GM12878 (cell line): ENCODE data around the gene MAP7. TPM values are rescaled to one million over a fixed set of nuclear protein-coding genes. Genes with fewer than 3 reads are reported as not detected.

Source experiments
- ATAC-seq: fragments of 200-7000 bp; cut with Tn5 transposase; 3 replicates; pipeline ENCODE4 v1.9.1; 2020; ENCODE audit warnings: mild to moderate bottlenecking, moderate library complexity
- BruUV-seq: library from RNA; stranded (reverse); fragments of 400-500 nt; replicated peaks from 2 replicates; lab custom pipeline; 2021; lab: Mats Ljungman, UMichigan
- CTCF ChIA-PET: fragments of 300-600 bp; sonication (Branson Sonifier 250); formaldehyde crosslinking; extraction: SDS; loops from one replicate; lab custom pipeline; 2021; ENCODE audit warnings: inconsistent platforms; lab: Yijun Ruan, JAX
- POLR2A ChIA-PET: fragments of 350-600 bp; formaldehyde crosslinking; extraction: SDS; loops from one replicate; lab custom pipeline; 2021; ENCODE audit warnings: inconsistent platforms; lab: Charles Lee
- RAD21 ChIA-PET: fragments of 300-600 bp; sonication (Branson Sonifier 250); formaldehyde crosslinking; loops from one replicate; lab custom pipeline; 2023; ENCODE audit warnings: antibody characterized with exemption; ENCODE audit not compliant: unreplicated experiment; lab: Charles Lee
- SMC1A ChIA-PET: fragments of 300-600 bp; sonication (Branson Sonifier 250); formaldehyde crosslinking; loops from one replicate; lab custom pipeline; 2023; ENCODE audit not compliant: unreplicated experiment, uncharacterized antibody; lab: Charles Lee
- DNase-seq: peaks from one replicate; pipeline ENCODE4 v3.0.0-alpha.2; 2011; ENCODE audit warnings: low read depth, low spot score
- FAIRE-seq: peaks from 3 replicates; lab custom pipeline; 2011; peaks lifted over from hg19 to GRCh38; lab: Jason Lieb, UNC
- H2AFZ ChIP-seq: 2 replicates; pipeline ENCODE4 v1.6.0; 2011; ENCODE audit warnings: low read depth, low read length, control low read depth; ENCODE audit not compliant: control insufficient read depth
- H3K27ac ChIP-seq: 2 replicates; pipeline ENCODE4 v1.5.1; 2011; ENCODE audit warnings: control low read depth; ENCODE audit not compliant: control insufficient read depth, insufficient read depth
- H3K27me3 ChIP-seq, 2 experiments: replicated peaks in 1 of 2; 2 replicates each; pipeline versions ENCODE4 v1.6.0 to v1.6.1; 2011; ENCODE audit warnings: low read length in 1 of 2; ENCODE audit not compliant: control insufficient read depth in 2 of 2, insufficient read depth in 2 of 2
- H3K36me3 ChIP-seq, 2 experiments: 2 replicates each; pipeline ENCODE4 v1.5.1; 2011; ENCODE audit warnings: low read length in 1 of 2; ENCODE audit not compliant: control insufficient read depth in 2 of 2, insufficient read depth in 2 of 2
- H3K4me1 ChIP-seq: 2 replicates; pipeline ENCODE4 v1.6.1; 2011; ENCODE audit warnings: mild to moderate bottlenecking, low read length, moderate library complexity, mixed read lengths; ENCODE audit not compliant: control insufficient read depth, insufficient read depth
- H3K4me2 ChIP-seq: 2 replicates; pipeline ENCODE4 v1.6.0; 2011; ENCODE audit warnings: control low read depth; ENCODE audit not compliant: control insufficient read depth, insufficient read depth
- H3K4me3 ChIP-seq: fragments of 200-600 bp; sonication (generic); 2 replicates; pipeline ENCODE4 v1.5.1; 2016
- H3K79me2 ChIP-seq: 2 replicates; pipeline ENCODE4 v1.6.0; 2011; ENCODE audit warnings: low read length; ENCODE audit not compliant: control insufficient read depth, insufficient read depth
- H3K9ac ChIP-seq: 2 replicates; pipeline ENCODE4 v1.8.0; 2011; ENCODE audit warnings: low read length, control low read depth, mixed read lengths; ENCODE audit not compliant: control insufficient read depth, insufficient read depth
- H3K9me3 ChIP-seq: replicated peaks from 3 replicates; pipeline ENCODE4 v1.5.1; 2011; ENCODE audit warnings: mild to moderate bottlenecking, low read length; ENCODE audit not compliant: control insufficient read depth, insufficient read depth
- H4K20me1 ChIP-seq: 2 replicates; pipeline ENCODE4 v1.6.0; 2011; ENCODE audit not compliant: control insufficient read depth, insufficient read depth
- DPF2 ChIP-seq: fragments of 450-650 bp; IDR thresholded peaks from 2 replicates; pipeline ENCODE4 v1.6.1; 2017; ENCODE audit warnings: mild to moderate bottlenecking
- EED ChIP-seq: sonication (generic); IDR thresholded peaks from 2 replicates; pipeline ENCODE4 v1.6.1; 2016; ENCODE audit warnings: antibody characterized with exemption, low read depth
- EP300 ChIP-seq, 2 experiments: fragments of 150-350 bp in 1 of 2; IDR thresholded peaks; 2 replicates each; pipeline ENCODE4 v1.6.1; 2011 to 2012; ENCODE audit warnings: low read depth in 2 of 2, low read length in 2 of 2, borderline replicate concordance in 1 of 2, improper control_type of control experiment in 1 of 2, inconsistent platforms in 1 of 2; ENCODE audit not compliant: control insufficient read depth in 1 of 2
- NFYB ChIP-seq: IDR thresholded peaks from 2 replicates; pipeline ENCODE4 v1.6.1; 2011; ENCODE audit warnings: low read depth, mild to moderate bottlenecking, low read length, improper control_type of control experiment, moderate library complexity; ENCODE audit not compliant: insufficient read depth
- in situ Hi-C: fragments of 300-500 bp; cut with MboI; formaldehyde crosslinking; loops from 9 replicates; pipeline ENCODE4 v1.14.3; 2018; ENCODE audit warnings: mixed read lengths
- intact Hi-C: fragments of 100-400 bp; cut with micrococcal nuclease; formaldehyde crosslinking; loops from one replicate; pipeline ENCODE4 v1.14.2; 2022; ENCODE audit not compliant: unreplicated experiment
- polyA plus RNA-seq, 11 experiments: library from polyadenylated mRNA; depleted of rRNA in 4 of 11; unstranded in 6 of 11; stranded (reverse) in 5 of 11; fragments of >200 nt; fragmentation: Nextera tagmentation in 4 of 11; fragmentation: Illumina TruSeq in 1 of 11; extraction: Ambion mirVana in 4 of 11; extraction: Trizol in 1 of 11; gene quantifications; 1 replicate in 1 of 11; 2 replicates in 10 of 11; pipeline versions ENCODE4 v1.2.1 to v1.2.3, GENCODE V29; 2011 to 2016; ENCODE audit warnings: inconsistent platforms in 2 of 11, missing spikeins in 2 of 11, low read depth in 1 of 11
- total RNA-seq, 4 experiments: library from RNA; depleted of rRNA in 3 of 4; stranded (reverse); fragments of >200 nt in 3 of 4; fragmentation: Illumina TruSeq in 1 of 4; extraction: Trizol in 1 of 4; gene quantifications; 2 replicates each; pipeline versions ENCODE4 v1.2.1 to v1.2.3, GENCODE V29; 2013 to 2021
- TF ChIP-seq, protein P1 (sequence below): fragments of 450-650 bp; IDR thresholded peaks from 2 replicates; pipeline ENCODE4 v1.6.1; 2018; ENCODE audit warnings: borderline replicate concordance, mild to moderate bottlenecking; ENCODE audit not compliant: partially characterized antibody
- TF ChIP-seq, protein P2 (sequence below): IDR thresholded peaks from 2 replicates; pipeline ENCODE4 v1.6.1; 2011; ENCODE audit warnings: borderline replicate concordance, low read depth, mild to moderate bottlenecking, moderate library complexity, mixed read lengths, low read length; ENCODE audit not compliant: insufficient read depth; ENCODE audit errors: extremely low read length

The MAP7 gene
- total and polyA plus RNA-seq, 10 of the 15 experiments (the other 5 are each of a cell fraction or from before 2014, with no cell fraction given): 0.04 to 0.17 (median 0.08) TPM; not detected in 2

DNA sequence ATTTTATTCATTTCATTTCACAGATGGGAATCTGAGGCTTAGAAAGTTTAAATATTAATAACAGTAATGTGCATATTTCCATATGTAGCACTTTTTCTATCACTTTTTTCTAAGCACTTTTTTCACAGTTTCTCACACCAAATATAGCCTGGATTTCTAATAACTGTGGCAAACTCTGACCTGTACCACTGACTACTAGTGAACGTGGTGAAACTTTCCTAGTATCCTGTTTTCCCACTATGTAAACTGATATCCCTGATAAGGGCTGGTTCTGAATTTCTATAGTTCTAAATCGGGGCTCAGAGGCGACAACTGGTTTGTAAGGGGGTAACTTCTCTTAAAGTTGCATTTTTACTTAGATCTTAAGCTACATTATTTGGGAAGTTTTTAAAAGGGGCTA, 32.6 kb downstream of the MAP7 start (continued):
- TF ChIP-seq, protein P1, sequence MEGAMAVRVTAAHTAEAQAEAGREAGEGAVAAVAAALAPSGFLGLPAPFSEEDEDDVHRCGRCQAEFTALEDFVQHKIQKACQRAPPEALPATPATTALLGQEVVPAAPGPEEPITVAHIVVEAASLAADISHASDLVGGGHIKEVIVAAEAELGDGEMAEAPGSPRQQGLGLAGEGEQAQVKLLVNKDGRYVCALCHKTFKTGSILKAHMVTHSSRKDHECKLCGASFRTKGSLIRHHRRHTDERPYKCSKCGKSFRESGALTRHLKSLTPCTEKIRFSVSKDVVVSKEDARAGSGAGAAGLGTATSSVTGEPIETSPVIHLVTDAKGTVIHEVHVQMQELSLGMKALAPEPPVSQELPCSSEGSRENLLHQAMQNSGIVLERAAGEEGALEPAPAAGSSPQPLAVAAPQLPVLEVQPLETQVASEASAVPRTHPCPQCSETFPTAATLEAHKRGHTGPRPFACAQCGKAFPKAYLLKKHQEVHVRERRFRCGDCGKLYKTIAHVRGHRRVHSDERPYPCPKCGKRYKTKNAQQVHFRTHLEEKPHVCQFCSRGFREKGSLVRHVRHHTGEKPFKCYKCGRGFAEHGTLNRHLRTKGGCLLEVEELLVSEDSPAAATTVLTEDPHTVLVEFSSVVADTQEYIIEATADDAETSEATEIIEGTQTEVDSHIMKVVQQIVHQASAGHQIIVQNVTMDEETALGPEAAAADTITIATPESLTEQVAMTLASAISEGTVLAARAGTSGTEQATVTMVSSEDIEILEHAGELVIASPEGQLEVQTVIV: no peak
- TF ChIP-seq EED (no peak), EP300 (IDR thresholded peaks at IDR 0.05; ENCODE audit: borderline replicate concordance in 1 of 2, control insufficient read depth in 1 of 2, low read depth in 2 of 2, low read length in 2 of 2) (no peak)

DNA sequence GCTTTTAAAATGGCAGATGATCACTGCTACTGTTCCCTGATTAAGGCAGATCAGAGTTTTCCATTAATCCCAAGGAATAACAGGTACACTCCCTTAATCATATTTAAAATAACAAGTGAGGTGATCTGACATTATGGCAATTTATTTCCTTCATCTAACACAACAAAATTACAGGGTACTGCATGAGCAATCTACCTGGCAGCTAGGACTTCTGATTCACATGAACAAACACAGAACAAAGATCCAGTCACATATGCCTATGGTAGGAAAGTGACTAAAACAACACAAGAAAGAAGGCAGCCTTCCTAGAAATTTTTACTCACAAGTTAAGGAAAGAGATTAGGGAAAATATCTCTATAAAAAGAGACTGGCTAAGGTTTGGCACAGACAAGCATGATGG, 33.2 kb downstream of the MAP7 start:
- ChIA-PET POLR2A (no interaction called here), RAD21 (no interaction called here), SMC1A (no interaction called here), CTCF (interaction anchor here (0.5 kb wide), 1 partner anchor 1769 kb away, joined by 4 read pairs; no protein-coding TSS in a partner anchor)
- H4K20me1 ChIP-seq: no peaks in the 10 kb centered on the region
- FAIRE-seq (no peak), ATAC-seq (no peak), DNase-seq (no peak)
- no peak overlapping the region for H2AFZ ChIP-seq
- 0 out of 4 replicates have a peak, but pooled peaks cover 1 to 3% of the 10 kb centered on the region in 2 experiments for H3K27me3 ChIP-seq
- no peak overlapping the region for H3K4me2 ChIP-seq
- TF ChIP-seq NFYB (no peak), DPF2 (no peak)
- TF ChIP-seq, protein P2, sequence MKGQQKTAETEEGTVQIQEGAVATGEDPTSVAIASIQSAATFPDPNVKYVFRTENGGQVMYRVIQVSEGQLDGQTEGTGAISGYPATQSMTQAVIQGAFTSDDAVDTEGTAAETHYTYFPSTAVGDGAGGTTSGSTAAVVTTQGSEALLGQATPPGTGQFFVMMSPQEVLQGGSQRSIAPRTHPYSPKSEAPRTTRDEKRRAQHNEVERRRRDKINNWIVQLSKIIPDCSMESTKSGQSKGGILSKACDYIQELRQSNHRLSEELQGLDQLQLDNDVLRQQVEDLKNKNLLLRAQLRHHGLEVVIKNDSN: no peak
- no TSS peak for BruUV-seq
- in situ Hi-C loops (no loop called here), intact Hi-C loops (no loop called here)
- H3K9me3 ChIP-seq: no peaks in the 10 kb centered on the region
- H3K36me3 ChIP-seq: no peaks in the 10 kb centered on the region
- no peak overlapping the region for H3K27ac ChIP-seq
- no peak overlapping the region for H3K4me3 ChIP-seq
- no peak overlapping the region for H3K9ac ChIP-seq
- H3K4me1 ChIP-seq: no peaks in the 10 kb centered on the region
- H3K79me2 ChIP-seq: no peaks in the 10 kb centered on the region
